HepG2 (cell line): ENCODE results near the gene MRPS5. TPM values are rescaled to one million over a fixed set of nuclear protein-coding genes. Genes with fewer than 3 reads are reported as not detected.

ENCODE experiments used
- AGO2 ChIP-seq: fragments of 200-400 bp; formaldehyde crosslinking; optimal IDR thresholded peaks from 2 replicates; pipeline ENCODE3; 2017; ENCODE audit warnings: mild to moderate bottlenecking, low read depth, low read length, moderate library complexity
- ARHGAP35 ChIP-seq: sonication (generic); formaldehyde crosslinking; IDR thresholded peaks from 2 replicates; pipeline ENCODE4 v1.9.0; 2022; ENCODE audit warnings: mild to moderate bottlenecking, inconsistent platforms, moderate library complexity, missing genetic modification reagents, borderline replicate concordance
- ARNT2 ChIP-seq: sonication (generic); formaldehyde crosslinking; IDR thresholded peaks from 2 replicates; pipeline ENCODE4 v1.8.0; 2022; ENCODE audit warnings: mild to moderate bottlenecking, low read depth, missing genetic modification reagents, moderate library complexity
- ETV6 ChIP-seq: sonication (generic); formaldehyde crosslinking; conservative IDR thresholded peaks from 2 replicates; pipeline ENCODE4 v1.4.0; 2020; ENCODE audit warnings: missing genetic modification reagents
- GPN1 ChIP-seq: sonication (generic); formaldehyde crosslinking; IDR thresholded peaks from 2 replicates; pipeline ENCODE4 v1.5.1; 2020; ENCODE audit warnings: missing genetic modification reagents, borderline replicate concordance
- KLF15 ChIP-seq: sonication (generic); formaldehyde crosslinking; IDR thresholded peaks from 2 replicates; pipeline ENCODE4 v1.8.1; 2023; ENCODE audit warnings: borderline replicate concordance, mild to moderate bottlenecking, inconsistent platforms, missing genetic modification reagents, mixed read lengths
- KMT2B ChIP-seq: IDR thresholded peaks from 2 replicates; pipeline ENCODE4 v1.6.1; 2016; ENCODE audit warnings: missing genetic modification reagents, missing compliant biosample characterization
- MBNL3 ChIP-seq: fragments of 250-450 bp; sonication (Bioruptor Pico); conservative IDR thresholded peaks from 2 replicates; pipeline ENCODE4 v1.8.0; 2022; ENCODE audit warnings: mild to moderate bottlenecking, inconsistent platforms
- MIER3 ChIP-seq: IDR thresholded peaks from 2 replicates; pipeline ENCODE4 v1.6.1; 2016; ENCODE audit warnings: missing compliant biosample characterization, borderline replicate concordance
- NCOA2 ChIP-seq: sonication (generic); formaldehyde crosslinking; IDR thresholded peaks from 2 replicates; pipeline ENCODE4 v1.8.0; 2022; ENCODE audit warnings: inconsistent platforms
- POLR2AphosphoS5 ChIP-seq: IDR thresholded peaks from 2 replicates; pipeline ENCODE4 v1.6.1; 2012; ENCODE audit warnings: low read depth, low read length
- RARA ChIP-seq: IDR thresholded peaks from 2 replicates; pipeline ENCODE4 v1.6.1; 2016; ENCODE audit warnings: missing genetic modification reagents, missing compliant biosample characterization
- SAP130 ChIP-seq: IDR thresholded peaks from 2 replicates; pipeline ENCODE4 v1.6.1; 2016; ENCODE audit warnings: low read depth
- SMAD9 ChIP-seq: sonication (generic); formaldehyde crosslinking; IDR thresholded peaks from 2 replicates; pipeline ENCODE4 v1.5.1; 2020; ENCODE audit warnings: mild to moderate bottlenecking, missing genetic modification reagents
- SRF ChIP-seq: IDR thresholded peaks from 2 replicates; pipeline ENCODE4 v1.6.1; 2011; ENCODE audit warnings: mild to moderate bottlenecking, low read depth, low read length, moderate library complexity
- YEATS2 ChIP-seq: sonication (generic); formaldehyde crosslinking; IDR thresholded peaks from 2 replicates; pipeline ENCODE4 v1.4.0; 2020; ENCODE audit warnings: missing genetic modification reagents, borderline replicate concordance
- YEATS4 ChIP-seq: sonication (generic); formaldehyde crosslinking; IDR thresholded peaks from 2 replicates; pipeline ENCODE4 v1.4.0; 2020; ENCODE audit warnings: missing genetic modification reagents, borderline replicate concordance
- ZBTB8A ChIP-seq: sonication (generic); formaldehyde crosslinking; IDR thresholded peaks from 2 replicates; pipeline ENCODE4 v1.4.0; 2020; ENCODE audit warnings: mild to moderate bottlenecking, low read depth, missing genetic modification reagents, borderline replicate concordance
- ZNF207 ChIP-seq: fragments of 450-650 bp; IDR thresholded peaks from 2 replicates; pipeline ENCODE4 v1.6.1; 2016; ENCODE audit warnings: antibody characterized with exemption, borderline replicate concordance
- ZNF274 ChIP-seq: sonication (generic); formaldehyde crosslinking; IDR thresholded peaks from 2 replicates; pipeline ENCODE4 v1.5.1; 2020; ENCODE audit warnings: mild to moderate bottlenecking, missing genetic modification reagents
- ZNF3 ChIP-seq: IDR thresholded peaks from 2 replicates; pipeline ENCODE4 v1.7.0; 2017; ENCODE audit warnings: inconsistent platforms
- ZNF337 ChIP-seq: sonication (generic); formaldehyde crosslinking; IDR thresholded peaks from 2 replicates; pipeline ENCODE4 v1.5.1; 2020; ENCODE audit warnings: missing genetic modification reagents, low read depth, mild to moderate bottlenecking, borderline replicate concordance
- ZNF446 ChIP-seq: sonication (generic); formaldehyde crosslinking; IDR thresholded peaks from 2 replicates; pipeline ENCODE4 v1.5.0; 2020; ENCODE audit warnings: mild to moderate bottlenecking, missing genetic modification reagents
- ZNF674 ChIP-seq: sonication (generic); formaldehyde crosslinking; IDR thresholded peaks from 2 replicates; pipeline ENCODE4 v1.5.0; 2020; ENCODE audit warnings: low read depth, mild to moderate bottlenecking, missing genetic modification reagents
- ZSCAN9 ChIP-seq: IDR thresholded peaks from 2 replicates; pipeline ENCODE4 v1.6.1; 2016; ENCODE audit warnings: borderline replicate concordance
- polyA plus RNA-seq, 8 experiments: library from polyadenylated mRNA; depleted of rRNA in 3 of 8; stranded (reverse) in 7 of 8; unstranded in 1 of 8; fragments of >200 nt; fragmentation: Illumina TruSeq in 4 of 8; extraction: Trizol in 4 of 8; gene quantifications; 2 replicates each; pipeline versions ENCODE4 v1.2.1 to v1.2.3, GENCODE V29; 2011 to 2016; ENCODE audit warnings: low read depth in 4 of 8, missing spikeins in 1 of 8, mixed read lengths in 1 of 8; ENCODE audit not compliant: insufficient read depth in 1 of 8
- total RNA-seq, 5 experiments: library from RNA; depleted of rRNA; stranded (reverse); fragments of >200 nt; fragmentation: Illumina TruSeq; extraction: Trizol; gene quantifications; 2 replicates each; pipeline ENCODE4 v1.2.3, GENCODE V29; 2016; ENCODE audit warnings: low read depth in 1 of 5
- TF ChIP-seq, protein P1 (sequence below): sonication (generic); formaldehyde crosslinking; IDR thresholded peaks from 2 replicates; pipeline ENCODE4 v1.5.0; 2020; ENCODE audit warnings: missing genetic modification reagents
- TF ChIP-seq, protein P2 (sequence below): sonication (generic); formaldehyde crosslinking; IDR thresholded peaks from 2 replicates; pipeline ENCODE4 v1.4.0; 2020; ENCODE audit warnings: mild to moderate bottlenecking, missing genetic modification reagents
- TF ChIP-seq, protein P3 (sequence below), 2 experiments: fragments of 450-650 bp in 1 of 2; sonication (generic) in 1 of 2; formaldehyde crosslinking; IDR thresholded peaks; 2 replicates each; pipeline versions ENCODE4 v1.5.0 to v1.8.0; 2020 to 2022; ENCODE audit warnings: mild to moderate bottlenecking in 1 of 2, missing genetic modification reagents in 1 of 2

The MRPS5 gene
- total and polyA plus RNA-seq, 2 of the 13 experiments (the other 11 are each of a cell fraction or from before 2014, with no cell fraction given) = 98.8 to 134 TPM

DNA sequence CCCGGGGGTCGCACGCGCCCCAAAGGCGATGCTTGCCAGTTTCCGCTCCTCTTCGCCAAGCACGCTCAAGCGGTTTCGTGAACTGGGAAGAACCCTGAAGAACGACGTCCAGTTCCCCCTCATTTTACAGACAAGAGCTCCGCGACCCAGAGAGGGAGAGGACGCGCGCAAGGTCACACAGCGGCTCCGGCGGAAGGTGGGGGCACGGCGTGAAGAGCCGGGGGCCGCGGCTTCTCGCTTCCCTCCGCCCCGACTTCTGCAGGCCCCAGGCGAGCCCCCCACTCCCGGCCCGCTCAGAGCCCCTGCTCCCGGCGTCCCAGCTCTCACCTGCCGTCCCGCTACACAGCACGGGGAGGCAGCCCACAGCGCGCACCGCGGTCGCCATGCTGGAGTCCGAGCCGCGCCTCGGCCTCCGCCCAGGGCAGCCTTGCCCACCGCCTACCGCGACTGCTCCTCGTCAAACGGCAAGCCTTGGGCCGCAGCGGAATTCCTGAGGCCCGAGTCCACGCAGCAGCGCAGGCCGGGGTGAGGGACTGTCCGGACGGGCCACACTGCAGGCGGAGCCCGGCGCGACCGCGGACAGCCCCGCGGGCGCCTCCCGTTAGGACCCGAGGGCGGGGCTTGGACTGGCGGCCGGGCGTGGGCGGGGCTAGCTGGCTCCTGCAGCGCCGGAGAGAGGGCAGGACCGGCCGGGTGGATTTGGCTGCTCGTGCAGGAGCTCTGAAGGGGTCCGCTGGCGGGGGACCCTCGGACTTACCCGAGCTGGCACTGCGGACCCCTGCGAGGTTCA, at the start of gene MRPS5 (continued):
- TF ChIP-seq, protein P1, sequence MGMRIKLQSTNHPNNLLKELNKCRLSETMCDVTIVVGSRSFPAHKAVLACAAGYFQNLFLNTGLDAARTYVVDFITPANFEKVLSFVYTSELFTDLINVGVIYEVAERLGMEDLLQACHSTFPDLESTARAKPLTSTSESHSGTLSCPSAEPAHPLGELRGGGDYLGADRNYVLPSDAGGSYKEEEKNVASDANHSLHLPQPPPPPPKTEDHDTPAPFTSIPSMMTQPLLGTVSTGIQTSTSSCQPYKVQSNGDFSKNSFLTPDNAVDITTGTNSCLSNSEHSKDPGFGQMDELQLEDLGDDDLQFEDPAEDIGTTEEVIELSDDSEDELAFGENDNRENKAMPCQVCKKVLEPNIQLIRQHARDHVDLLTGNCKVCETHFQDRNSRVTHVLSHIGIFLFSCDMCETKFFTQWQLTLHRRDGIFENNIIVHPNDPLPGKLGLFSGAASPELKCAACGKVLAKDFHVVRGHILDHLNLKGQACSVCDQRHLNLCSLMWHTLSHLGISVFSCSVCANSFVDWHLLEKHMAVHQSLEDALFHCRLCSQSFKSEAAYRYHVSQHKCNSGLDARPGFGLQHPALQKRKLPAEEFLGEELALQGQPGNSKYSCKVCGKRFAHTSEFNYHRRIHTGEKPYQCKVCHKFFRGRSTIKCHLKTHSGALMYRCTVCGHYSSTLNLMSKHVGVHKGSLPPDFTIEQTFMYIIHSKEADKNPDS (CRISPR knock-in tag) = no peak
- TF ChIP-seq ARNT2 (CRISPR knock-in tag) = peak; percentile 96
- peak; percentile 50; the same call in 1 of the 2 replicates for TF ChIP-seq MIER3
- peak; percentile 95 for TF ChIP-seq ZNF274
- TF ChIP-seq ETV6 = 0 out of 2 replicates have a peak, but pooled peaks have one; percentile 64
- TF ChIP-seq ZSCAN9 (CRISPR knock-in tag) = no peak; the same call in 1 of the 2 replicates
- TF ChIP-seq SMAD9 (CRISPR knock-in tag) = no peak
- no peak for TF ChIP-seq MBNL3 (CRISPR knock-in tag)
- peak; percentile 68; the same call in 1 of the 2 replicates for TF ChIP-seq ZNF674
- peak; percentile 44; the same call in 1 of the 2 replicates for TF ChIP-seq RARA (CRISPR knock-in tag)
- TF ChIP-seq SRF = no peak
- TF ChIP-seq ZNF337 = no peak
- TF ChIP-seq, protein P2, sequence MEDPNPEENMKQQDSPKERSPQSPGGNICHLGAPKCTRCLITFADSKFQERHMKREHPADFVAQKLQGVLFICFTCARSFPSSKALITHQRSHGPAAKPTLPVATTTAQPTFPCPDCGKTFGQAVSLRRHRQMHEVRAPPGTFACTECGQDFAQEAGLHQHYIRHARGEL (CRISPR knock-in tag) = 0 out of 2 replicates have a peak, but pooled peaks have one; percentile 76
- peak; percentile 83 for TF ChIP-seq YEATS2
- TF ChIP-seq, protein P3, sequence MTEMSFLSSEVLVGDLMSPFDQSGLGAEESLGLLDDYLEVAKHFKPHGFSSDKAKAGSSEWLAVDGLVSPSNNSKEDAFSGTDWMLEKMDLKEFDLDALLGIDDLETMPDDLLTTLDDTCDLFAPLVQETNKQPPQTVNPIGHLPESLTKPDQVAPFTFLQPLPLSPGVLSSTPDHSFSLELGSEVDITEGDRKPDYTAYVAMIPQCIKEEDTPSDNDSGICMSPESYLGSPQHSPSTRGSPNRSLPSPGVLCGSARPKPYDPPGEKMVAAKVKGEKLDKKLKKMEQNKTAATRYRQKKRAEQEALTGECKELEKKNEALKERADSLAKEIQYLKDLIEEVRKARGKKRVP (CRISPR knock-in tag; IDR thresholded peaks at IDR 0.05) = peak in 1 of 2 experiments; percentile 44; a peak in 1 of 4 replicates
- no peak for TF ChIP-seq ZNF3 (CRISPR knock-in tag)
- TF ChIP-seq AGO2 = peak; percentile 89
- TF ChIP-seq SAP130 (CRISPR knock-in tag) = peak; percentile 76
- TF ChIP-seq ZBTB8A (CRISPR knock-in tag) = peak; percentile 43; the same call in 1 of the 2 replicates
- TF ChIP-seq ZNF207 = no peak
- peak; percentile 88 for TF ChIP-seq POLR2AphosphoS5
- TF ChIP-seq ZNF446 (CRISPR knock-in tag) = peak; percentile 81; the same call in 1 of the 2 replicates
- no peak for TF ChIP-seq GPN1
- peak; percentile 99 for TF ChIP-seq YEATS4
- peak; percentile 12; the same call in 1 of the 2 replicates for TF ChIP-seq NCOA2 (CRISPR knock-in tag)
- TF ChIP-seq KMT2B = peak; percentile 96
- TF ChIP-seq ARHGAP35 = peak; percentile 93
- peak; percentile 52; the same call in 1 of the 2 replicates for TF ChIP-seq KLF15
